Coronary artery (tissue), 2 donors: Measurements from ENCODE around the gene MTHFS.

Experiments
- DNase-seq: peaks from one replicate; pipeline ENCODE4 v3.0.0-alpha.2; 2017; ENCODE audit warnings: low spot score
- H3K27ac ChIP-seq, 2 donors: fragments of 200-600 bp; sonication (generic); one replicate each; pipeline ENCODE4 v1.5.1; 2016 to 2019
- H3K4me3 ChIP-seq: fragments of 200-600 bp; sonication (generic); 2 replicates; pipeline ENCODE4 v1.5.1; 2016; ENCODE audit warnings: mild to moderate bottlenecking, moderate library complexity
- CTCF ChIP-seq: fragments of 200-600 bp; sonication (generic); IDR thresholded peaks from one replicate; pipeline ENCODE4 v1.5.1; 2019; ENCODE audit warnings: antibody characterized with exemption

The MTHFS gene

DNA sequence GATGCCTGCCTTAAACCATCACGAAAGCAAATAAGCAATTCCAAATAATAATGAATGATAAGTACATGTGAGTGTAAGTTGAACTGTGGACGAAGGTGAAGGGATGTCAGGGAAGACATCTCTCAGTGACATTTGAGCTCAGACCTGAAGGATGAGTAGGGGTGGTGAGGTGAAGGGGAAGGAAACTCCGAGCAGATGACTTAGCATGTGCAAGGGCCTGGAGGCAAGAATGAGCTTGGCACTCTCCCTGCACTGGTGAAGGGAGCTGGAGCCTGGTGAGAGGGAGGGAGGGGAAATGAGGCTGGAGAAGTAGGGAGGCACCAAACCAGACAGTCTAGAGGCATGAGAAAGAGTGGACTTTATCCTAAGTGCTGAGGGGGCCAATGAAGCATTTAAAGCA, 84.3 kb downstream of the MTHFS start:
- DNase-seq = no peak

DNA sequence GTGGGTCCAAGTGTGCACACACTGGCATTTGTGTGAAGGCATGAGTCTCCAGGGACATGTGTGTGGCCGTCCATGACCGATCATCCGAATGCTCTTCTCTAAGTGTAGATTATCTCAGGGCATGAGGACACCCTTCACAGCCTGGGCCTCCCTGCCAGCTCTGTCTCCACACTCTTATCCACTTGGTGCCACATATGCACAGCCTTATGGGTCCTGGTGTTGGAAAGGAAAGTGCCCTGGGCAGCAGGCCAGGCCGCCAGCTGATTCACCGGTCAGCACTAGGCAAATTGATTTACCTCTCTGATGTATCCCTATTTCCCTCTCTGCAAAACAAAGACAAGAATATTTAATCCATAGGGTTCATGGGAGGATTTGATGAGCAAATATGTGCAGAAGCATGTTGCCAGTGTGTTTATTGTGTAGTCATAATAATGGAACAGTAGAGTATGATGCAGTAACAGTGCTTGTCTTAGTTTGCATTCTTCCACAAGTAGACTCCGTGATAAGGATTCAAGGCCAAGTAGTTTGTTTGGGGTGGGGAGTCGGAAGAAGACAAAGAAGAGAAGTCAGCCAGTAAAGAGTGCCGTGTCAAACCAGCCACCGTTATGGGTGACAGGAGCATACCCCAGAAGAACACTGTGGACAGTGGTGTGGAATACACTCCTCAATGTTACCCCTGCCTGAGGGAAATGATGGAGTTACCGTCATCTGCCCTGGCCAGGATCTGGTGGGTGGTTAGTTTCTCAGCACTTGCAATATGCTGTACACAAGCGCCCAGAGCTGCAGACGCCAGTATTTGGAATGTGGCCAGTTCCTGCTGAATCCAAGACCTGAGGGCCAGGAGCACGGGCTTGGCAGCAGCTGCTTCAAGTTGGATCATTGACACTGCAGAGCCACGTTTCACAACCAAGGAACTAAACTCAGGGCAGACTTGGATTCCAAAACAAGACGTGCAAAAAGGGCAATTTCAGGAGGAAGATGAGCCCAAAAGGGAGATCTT, 85.1 kb downstream of the MTHFS start:
- H3K27ac ChIP-seq = no peak overlapping the region
- no peak for DNase-seq

More for the DNA sequence above, 84.3 kb downstream of the MTHFS start:
- no peak for TF ChIP-seq CTCF
- no peak overlapping the region for H3K4me3 ChIP-seq
- H3K27ac ChIP-seq = no peak overlapping the region

GRCh38 chr15:79804838-79805237, 92.0 kb downstream of the MTHFS start:
- no peak overlapping the region for H3K27ac ChIP-seq
- TF ChIP-seq CTCF = no peak
- DNase-seq = no peak
- H3K4me3 ChIP-seq = no peak overlapping the region

More for the DNA sequence above, 85.1 kb downstream of the MTHFS start:
- no peak for TF ChIP-seq CTCF
- H3K4me3 ChIP-seq = no peak overlapping the region

- H3K4me3 ChIP-seq = no peak overlapping the region
- H3K27ac ChIP-seq = no peak overlapping the region
- DNase-seq = no peak
- no peak for TF ChIP-seq CTCF
Measured at GRCh38 chr15:79798311-79798710, 98.5 kb downstream of the MTHFS start.
